HepG2 (cell line): Measurements from ENCODE around the gene CFAP46. TPM values are rescaled to one million over a fixed set of nuclear protein-coding genes. Genes with fewer than 3 reads are reported as not detected.

Source experiments
- ATAC-seq: fragments of 200-7000 bp; cut with Tn5 transposase; 3 replicates; pipeline ENCODE4 v1.9.1; 2020; ENCODE audit warnings: mild to moderate bottlenecking, moderate library complexity
- BruUV-seq: library from RNA; stranded (reverse); fragments of 400-500 nt; replicated peaks from 2 replicates; lab custom pipeline; 2021; lab: Mats Ljungman, UMichigan
- CTCF ChIA-PET: fragments of 300-600 bp; formaldehyde crosslinking; extraction: SDS; loops from one replicate; lab custom pipeline; 2021; ENCODE audit warnings: low total read pairs, inconsistent platforms, low intra/inter-chr PET ratio; lab: Yijun Ruan, JAX
- POLR2A ChIA-PET: fragments of 350-600 bp; sonication (Branson Sonifier 250); formaldehyde crosslinking; loops from one replicate; lab custom pipeline; 2020; ENCODE audit warnings: antibody characterized with exemption, inconsistent platforms; lab: Yijun Ruan, JAX
- DNase-seq: peaks from one replicate; pipeline ENCODE4 v3.0.0-alpha.2; 2015; ENCODE audit warnings: low spot score
- FAIRE-seq: peaks from 3 replicates; lab custom pipeline; 2011; peaks lifted over from hg19 to GRCh38; lab: Jason Lieb, UNC
- H2AFZ ChIP-seq: one replicate; pipeline ENCODE4 v1.6.1; 2011; ENCODE audit warnings: low read length, inconsistent platforms
- H3K27ac ChIP-seq: fragments of 300-600 bp; 3 replicates; pipeline ENCODE4 v1.8.0; 2011; ENCODE audit warnings: mixed run types, mild to moderate bottlenecking, mixed read lengths, low read length, inconsistent platforms; ENCODE audit not compliant: insufficient read depth; ENCODE audit errors: extremely low read length
- H3K27me3 ChIP-seq, 2 experiments: fragments of 200-600 bp in 1 of 2; 2 replicates in 1 of 2; 3 replicates in 1 of 2; pipeline versions ENCODE4 v1.6.0 to v1.8.0; 2011; ENCODE audit warnings: low read length in 2 of 2, mild to moderate bottlenecking in 2 of 2, moderate library complexity in 2 of 2, inconsistent platforms in 1 of 2; ENCODE audit not compliant: insufficient read depth in 2 of 2, control insufficient read depth in 1 of 2
- H3K36me3 ChIP-seq, 2 experiments: fragments of 200-600 bp in 1 of 2; replicated peaks in 1 of 2; 2 replicates in 1 of 2; 3 replicates in 1 of 2; pipeline versions ENCODE4 v1.5.1 to v1.8.0; 2011; ENCODE audit warnings: low read length in 2 of 2, inconsistent platforms in 1 of 2; ENCODE audit not compliant: insufficient read depth in 2 of 2, control insufficient read depth in 1 of 2
- H3K4me1 ChIP-seq: 2 replicates; pipeline ENCODE4 v1.5.1; 2012; ENCODE audit warnings: low read length, inconsistent platforms; ENCODE audit not compliant: insufficient read depth
- H3K4me2 ChIP-seq: 2 replicates; pipeline ENCODE4 v1.6.0; 2011; ENCODE audit warnings: low read depth, low read length, inconsistent platforms
- H3K4me3 ChIP-seq, 3 experiments: fragments of 200-600 bp in 1 of 3; sonication (generic), shearing (Covaris generic) in 1 of 3; replicated peaks in 1 of 3; 2 replicates each; pipeline ENCODE4 v1.5.1; 2011 to 2016; ENCODE audit warnings: low read length in 3 of 3, inconsistent platforms in 2 of 3, low read depth in 2 of 3, mild to moderate bottlenecking in 2 of 3, control low read depth in 1 of 3, mixed read lengths in 1 of 3; ENCODE audit not compliant: insufficient read depth in 1 of 3
- H3K79me2 ChIP-seq: one replicate; pipeline ENCODE4 v1.6.1; 2011; ENCODE audit warnings: low read length, inconsistent platforms; ENCODE audit not compliant: insufficient read depth
- H3K9ac ChIP-seq: 2 replicates; pipeline ENCODE4 v1.6.0; 2011; ENCODE audit warnings: mild to moderate bottlenecking, low read depth, low read length, inconsistent platforms; ENCODE audit not compliant: insufficient read depth
- H3K9me3 ChIP-seq: 2 replicates; pipeline ENCODE4 v1.5.1; 2012; ENCODE audit warnings: mild to moderate bottlenecking, low read length
- H4K20me1 ChIP-seq: 2 replicates; pipeline ENCODE4 v1.6.0; 2011; ENCODE audit warnings: inconsistent platforms, mild to moderate bottlenecking, low read length, moderate library complexity; ENCODE audit not compliant: insufficient read depth
- CHD4 ChIP-seq: fragments of 200-600 bp; sonication (generic); IDR thresholded peaks from 2 replicates; pipeline ENCODE4 v1.7.0; 2017; ENCODE audit warnings: mild to moderate bottlenecking, low read length, borderline replicate concordance
- HOXD1 ChIP-seq: sonication (generic); formaldehyde crosslinking; IDR thresholded peaks from 2 replicates; pipeline ENCODE4 v1.5.0; 2020; ENCODE audit warnings: missing genetic modification reagents
- KDM5B ChIP-seq: sonication (generic); formaldehyde crosslinking; IDR thresholded peaks from 2 replicates; pipeline ENCODE4 v1.4.0; 2020; ENCODE audit warnings: missing genetic modification reagents, mild to moderate bottlenecking, borderline replicate concordance
- POLR2AphosphoS5 ChIP-seq: IDR thresholded peaks from 2 replicates; pipeline ENCODE4 v1.6.1; 2012; ENCODE audit warnings: low read depth, low read length
- RARA ChIP-seq: IDR thresholded peaks from 2 replicates; pipeline ENCODE4 v1.6.1; 2016; ENCODE audit warnings: missing genetic modification reagents, missing compliant biosample characterization
- RBM22 ChIP-seq: fragments of 200-400 bp; formaldehyde crosslinking; optimal IDR thresholded peaks from 2 replicates; pipeline ENCODE3; 2017; ENCODE audit warnings: mild to moderate bottlenecking, low read length, moderate library complexity
- ZNF263 ChIP-seq: sonication (generic); formaldehyde crosslinking; IDR thresholded peaks from 2 replicates; pipeline ENCODE4 v1.4.0; 2020; ENCODE audit warnings: missing genetic modification reagents
- ZNF335 ChIP-seq: sonication (generic); formaldehyde crosslinking; IDR thresholded peaks from 2 replicates; pipeline ENCODE4 v1.4.0; 2020; ENCODE audit warnings: missing genetic modification reagents
- ZNF44 ChIP-seq: sonication (generic); formaldehyde crosslinking; IDR thresholded peaks from 2 replicates; pipeline ENCODE4 v1.5.1; 2020; ENCODE audit warnings: mild to moderate bottlenecking, missing genetic modification reagents
- ZNF562 ChIP-seq: sonication (generic); formaldehyde crosslinking; IDR thresholded peaks from 2 replicates; pipeline ENCODE4 v1.8.0; 2022; ENCODE audit warnings: missing genetic modification reagents, borderline replicate concordance
- ZNF652 ChIP-seq: IDR thresholded peaks from 2 replicates; pipeline ENCODE4 v1.6.1; 2016; ENCODE audit warnings: low read depth, borderline replicate concordance
- ZNF879 ChIP-seq: sonication (generic); formaldehyde crosslinking; IDR thresholded peaks from 2 replicates; pipeline ENCODE4 v1.8.1; 2023; ENCODE audit warnings: missing genetic modification reagents
- WGBS: methylation state at CpG from one replicate; pipeline ENCODE4 v1.1.6; 2017; ENCODE audit warnings: low lambda C conversion rate; 5-methylcytosine and 5-hydroxymethylcytosine counted together
- in situ Hi-C: cut with HindIII; loops from 2 replicates; pipeline ENCODE4 v1.10.0; 2017; ENCODE audit warnings: low pct_unique_long_range_greater_than_20kb; ENCODE audit not compliant: extremely low pct_ligation_motif_present
- intact Hi-C: fragments of 100-400 bp; cut with micrococcal nuclease; formaldehyde crosslinking; loops from one replicate; pipeline ENCODE4 v1.10.0; 2022; ENCODE audit not compliant: unreplicated experiment
- polyA plus RNA-seq, 8 experiments: library from polyadenylated mRNA; depleted of rRNA in 3 of 8; stranded (reverse) in 7 of 8; unstranded in 1 of 8; fragments of >200 nt; fragmentation: Illumina TruSeq in 4 of 8; extraction: Trizol in 4 of 8; gene quantifications; 2 replicates each; pipeline versions ENCODE4 v1.2.1 to v1.2.3, GENCODE V29; 2011 to 2016; ENCODE audit warnings: low read depth in 4 of 8, missing spikeins in 1 of 8, mixed read lengths in 1 of 8; ENCODE audit not compliant: insufficient read depth in 1 of 8
- total RNA-seq, 5 experiments: library from RNA; depleted of rRNA; stranded (reverse); fragments of >200 nt; fragmentation: Illumina TruSeq; extraction: Trizol; gene quantifications; 2 replicates each; pipeline ENCODE4 v1.2.3, GENCODE V29; 2016; ENCODE audit warnings: low read depth in 1 of 5
- TF ChIP-seq, protein P1 (sequence below): IDR thresholded peaks from 2 replicates; pipeline ENCODE4 v1.6.1; 2016; ENCODE audit warnings: low read depth, missing genetic modification reagents, missing compliant biosample characterization
- TF ChIP-seq, protein P2 (sequence below): IDR thresholded peaks from 2 replicates; pipeline ENCODE4 v1.6.1; 2016; ENCODE audit warnings: mild to moderate bottlenecking
- TF ChIP-seq, protein P3 (sequence below): sonication (generic); formaldehyde crosslinking; conservative IDR thresholded peaks from 2 replicates; pipeline ENCODE4 v1.4.0; 2020; ENCODE audit warnings: missing genetic modification reagents

Gene CFAP46
- total and polyA plus RNA-seq, 2 of the 13 experiments (the other 11 are each of a cell fraction or from before 2014, with no cell fraction given): 0.24 to 0.84 TPM

DNA sequence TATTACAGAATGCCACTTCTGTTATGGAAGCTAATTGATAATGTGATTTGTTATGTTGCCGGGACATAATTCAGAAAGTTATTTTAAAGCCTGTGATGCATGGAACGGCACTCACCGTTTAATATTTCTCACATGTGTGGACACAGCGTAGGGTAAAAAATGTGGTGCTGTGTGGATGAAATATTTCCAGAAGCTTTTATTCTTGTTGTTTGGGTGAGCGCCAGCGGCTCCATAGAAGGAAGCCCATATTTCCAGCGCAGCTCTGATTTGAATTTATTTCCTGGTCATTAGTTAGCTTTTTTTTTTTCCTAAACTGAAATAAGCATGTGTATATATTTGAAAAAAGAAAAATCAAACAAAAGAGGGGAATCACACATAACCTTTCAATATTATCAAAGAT is 136.3 kb downstream of the CFAP46 start (continued):
- TF ChIP-seq ZNF652 (CRISPR knock-in tag): no peak
- no peak for TF ChIP-seq KDM5B (CRISPR knock-in tag)

DNA sequence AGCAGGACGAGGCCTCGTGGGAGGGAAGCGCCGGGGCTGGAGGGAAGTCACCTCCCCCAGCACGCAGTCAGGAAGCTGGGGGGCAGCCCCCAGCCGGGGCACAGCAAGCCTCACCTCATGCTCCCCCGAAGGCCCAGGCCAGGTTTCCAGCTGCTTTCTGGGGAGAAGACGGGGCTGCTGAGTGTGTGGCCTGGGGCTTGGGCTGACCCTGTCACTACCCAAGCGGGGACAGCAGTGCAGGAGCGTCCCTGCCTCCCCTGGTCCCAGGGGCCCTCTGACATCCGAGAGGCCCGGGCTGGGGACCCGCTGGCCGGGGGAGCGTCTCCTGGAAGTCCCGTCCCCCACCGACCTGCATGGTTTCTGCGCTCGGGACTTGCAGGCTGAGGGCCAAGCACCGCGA is 136.8 kb downstream of the CFAP46 start:
- ATAC-seq (no peak), DNase-seq (no peak), FAIRE-seq (no peak)
- BruUV-seq: no TSS peak
- ChIA-PET CTCF (no interaction called here), POLR2A (no interaction called here)
- Histone ChIP-seq H4K20me1 (no peaks in the 10 kb centered on the region), H3K27me3 (peaks cover 7 to 55% of the 10 kb centered on the region in 2 experiments; a peak in 4 of 5 replicates), H3K27ac (no peak overlapping the region), H3K9ac (no peak overlapping the region), H3K36me3 (no peaks in the 10 kb centered on the region), H3K4me2 (no peak overlapping the region), H3K4me3 (no peak overlapping the region), H3K4me1 (no peaks in the 10 kb centered on the region), H3K79me2 (no peaks in the 10 kb centered on the region), H3K9me3 (no peaks in the 10 kb centered on the region), H2AFZ (no peak overlapping the region)
- intact Hi-C loops: no loop called here
- WGBS: 28% methylated on average over 9 of the region's 21 CpGs
- in situ Hi-C loops: no loop called here
- TF ChIP-seq ZNF44 (CRISPR knock-in tag): no peak
- TF ChIP-seq, protein P1, sequence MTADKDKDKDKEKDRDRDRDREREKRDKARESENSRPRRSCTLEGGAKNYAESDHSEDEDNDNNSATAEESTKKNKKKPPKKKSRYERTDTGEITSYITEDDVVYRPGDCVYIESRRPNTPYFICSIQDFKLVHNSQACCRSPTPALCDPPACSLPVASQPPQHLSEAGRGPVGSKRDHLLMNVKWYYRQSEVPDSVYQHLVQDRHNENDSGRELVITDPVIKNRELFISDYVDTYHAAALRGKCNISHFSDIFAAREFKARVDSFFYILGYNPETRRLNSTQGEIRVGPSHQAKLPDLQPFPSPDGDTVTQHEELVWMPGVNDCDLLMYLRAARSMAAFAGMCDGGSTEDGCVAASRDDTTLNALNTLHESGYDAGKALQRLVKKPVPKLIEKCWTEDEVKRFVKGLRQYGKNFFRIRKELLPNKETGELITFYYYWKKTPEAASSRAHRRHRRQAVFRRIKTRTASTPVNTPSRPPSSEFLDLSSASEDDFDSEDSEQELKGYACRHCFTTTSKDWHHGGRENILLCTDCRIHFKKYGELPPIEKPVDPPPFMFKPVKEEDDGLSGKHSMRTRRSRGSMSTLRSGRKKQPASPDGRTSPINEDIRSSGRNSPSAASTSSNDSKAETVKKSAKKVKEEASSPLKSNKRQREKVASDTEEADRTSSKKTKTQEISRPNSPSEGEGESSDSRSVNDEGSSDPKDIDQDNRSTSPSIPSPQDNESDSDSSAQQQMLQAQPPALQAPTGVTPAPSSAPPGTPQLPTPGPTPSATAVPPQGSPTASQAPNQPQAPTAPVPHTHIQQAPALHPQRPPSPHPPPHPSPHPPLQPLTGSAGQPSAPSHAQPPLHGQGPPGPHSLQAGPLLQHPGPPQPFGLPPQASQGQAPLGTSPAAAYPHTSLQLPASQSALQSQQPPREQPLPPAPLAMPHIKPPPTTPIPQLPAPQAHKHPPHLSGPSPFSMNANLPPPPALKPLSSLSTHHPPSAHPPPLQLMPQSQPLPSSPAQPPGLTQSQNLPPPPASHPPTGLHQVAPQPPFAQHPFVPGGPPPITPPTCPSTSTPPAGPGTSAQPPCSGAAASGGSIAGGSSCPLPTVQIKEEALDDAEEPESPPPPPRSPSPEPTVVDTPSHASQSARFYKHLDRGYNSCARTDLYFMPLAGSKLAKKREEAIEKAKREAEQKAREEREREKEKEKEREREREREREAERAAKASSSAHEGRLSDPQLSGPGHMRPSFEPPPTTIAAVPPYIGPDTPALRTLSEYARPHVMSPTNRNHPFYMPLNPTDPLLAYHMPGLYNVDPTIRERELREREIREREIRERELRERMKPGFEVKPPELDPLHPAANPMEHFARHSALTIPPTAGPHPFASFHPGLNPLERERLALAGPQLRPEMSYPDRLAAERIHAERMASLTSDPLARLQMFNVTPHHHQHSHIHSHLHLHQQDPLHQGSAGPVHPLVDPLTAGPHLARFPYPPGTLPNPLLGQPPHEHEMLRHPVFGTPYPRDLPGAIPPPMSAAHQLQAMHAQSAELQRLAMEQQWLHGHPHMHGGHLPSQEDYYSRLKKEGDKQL: no peak
- no peak for TF ChIP-seq CHD4
- no peak for TF ChIP-seq RBM22
- no peak for TF ChIP-seq ZNF335 (CRISPR knock-in tag)
- TF ChIP-seq ZNF263: no peak
- TF ChIP-seq, protein P2, sequence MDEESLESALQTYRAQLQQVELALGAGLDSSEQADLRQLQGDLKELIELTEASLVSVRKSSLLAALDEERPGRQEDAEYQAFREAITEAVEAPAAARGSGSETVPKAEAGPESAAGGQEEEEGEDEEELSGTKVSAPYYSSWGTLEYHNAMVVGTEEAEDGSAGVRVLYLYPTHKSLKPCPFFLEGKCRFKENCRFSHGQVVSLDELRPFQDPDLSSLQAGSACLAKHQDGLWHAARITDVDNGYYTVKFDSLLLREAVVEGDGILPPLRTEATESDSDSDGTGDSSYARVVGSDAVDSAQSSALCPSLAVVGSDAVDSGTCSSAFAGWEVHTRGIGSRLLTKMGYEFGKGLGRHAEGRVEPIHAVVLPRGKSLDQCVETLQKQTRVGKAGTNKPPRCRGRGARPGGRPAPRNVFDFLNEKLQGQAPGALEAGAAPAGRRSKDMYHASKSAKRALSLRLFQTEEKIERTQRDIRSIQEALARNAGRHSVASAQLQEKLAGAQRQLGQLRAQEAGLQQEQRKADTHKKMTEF: no peak
- TF ChIP-seq, protein P3, sequence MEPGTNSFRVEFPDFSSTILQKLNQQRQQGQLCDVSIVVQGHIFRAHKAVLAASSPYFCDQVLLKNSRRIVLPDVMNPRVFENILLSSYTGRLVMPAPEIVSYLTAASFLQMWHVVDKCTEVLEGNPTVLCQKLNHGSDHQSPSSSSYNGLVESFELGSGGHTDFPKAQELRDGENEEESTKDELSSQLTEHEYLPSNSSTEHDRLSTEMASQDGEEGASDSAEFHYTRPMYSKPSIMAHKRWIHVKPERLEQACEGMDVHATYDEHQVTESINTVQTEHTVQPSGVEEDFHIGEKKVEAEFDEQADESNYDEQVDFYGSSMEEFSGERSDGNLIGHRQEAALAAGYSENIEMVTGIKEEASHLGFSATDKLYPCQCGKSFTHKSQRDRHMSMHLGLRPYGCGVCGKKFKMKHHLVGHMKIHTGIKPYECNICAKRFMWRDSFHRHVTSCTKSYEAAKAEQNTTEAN (CRISPR knock-in tag): no peak
- TF ChIP-seq HOXD1 (CRISPR knock-in tag): no peak
- no peak for TF ChIP-seq ZNF562 (CRISPR knock-in tag)
- TF ChIP-seq ZNF879 (CRISPR knock-in tag): no peak
- TF ChIP-seq POLR2AphosphoS5: no peak
- TF ChIP-seq RARA (CRISPR knock-in tag): no peak
